Measurements from ENCODE around the gene WFIKKN2. TPM values are rescaled to one million over a fixed set of nuclear protein-coding genes. Genes with fewer than 3 reads are reported as not detected.
A peak's percentile ranks its signal among the peaks of the same experiment; 100 is the strongest.

WFIKKN2 gene
- total and polyA plus RNA-seq, 2 of the 13 experiments (the other 11 are each of a cell fraction or from before 2014, with no cell fraction given), result not detected

DNA sequence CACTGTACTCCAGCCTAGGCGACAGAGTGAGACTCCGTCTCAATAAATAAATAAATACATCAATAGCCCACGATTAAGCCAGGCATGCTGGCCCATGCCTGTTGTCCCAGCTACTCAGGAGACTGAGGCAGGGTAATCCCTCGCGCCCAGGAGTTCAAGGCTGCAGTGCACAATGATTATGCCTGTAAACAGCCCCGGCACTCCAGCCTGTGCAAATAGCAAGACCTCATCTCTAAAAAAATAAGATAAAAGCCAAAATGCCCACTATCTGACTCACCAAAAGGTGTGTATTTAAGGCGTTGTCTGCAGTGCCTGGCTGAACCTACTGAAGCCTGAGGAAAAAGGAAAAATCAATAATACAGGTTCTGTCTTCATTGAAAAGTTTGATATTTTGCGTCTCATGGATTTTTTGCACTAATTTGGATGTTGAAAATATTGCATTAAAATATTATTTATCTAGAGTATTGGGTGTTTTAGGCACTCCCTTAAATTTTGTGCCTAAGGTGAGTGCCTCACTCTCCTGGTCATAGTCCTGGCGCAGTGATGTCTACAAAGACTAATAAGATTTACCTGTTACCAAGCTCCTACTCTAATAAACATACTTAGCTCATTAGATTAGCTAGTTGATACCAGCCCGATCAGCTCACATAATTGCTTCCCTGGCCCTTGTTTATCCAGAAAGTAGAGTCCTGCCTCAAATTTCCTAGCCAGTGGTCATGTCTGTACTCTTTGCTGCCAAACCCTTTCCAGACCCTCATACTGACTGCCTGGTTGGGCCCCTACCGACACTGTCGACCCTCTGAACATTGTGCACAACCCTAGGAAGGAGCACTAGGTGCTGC is 55.5 kb downstream of the WFIKKN2 start (continued):
- TF ChIP-seq, protein P1, sequence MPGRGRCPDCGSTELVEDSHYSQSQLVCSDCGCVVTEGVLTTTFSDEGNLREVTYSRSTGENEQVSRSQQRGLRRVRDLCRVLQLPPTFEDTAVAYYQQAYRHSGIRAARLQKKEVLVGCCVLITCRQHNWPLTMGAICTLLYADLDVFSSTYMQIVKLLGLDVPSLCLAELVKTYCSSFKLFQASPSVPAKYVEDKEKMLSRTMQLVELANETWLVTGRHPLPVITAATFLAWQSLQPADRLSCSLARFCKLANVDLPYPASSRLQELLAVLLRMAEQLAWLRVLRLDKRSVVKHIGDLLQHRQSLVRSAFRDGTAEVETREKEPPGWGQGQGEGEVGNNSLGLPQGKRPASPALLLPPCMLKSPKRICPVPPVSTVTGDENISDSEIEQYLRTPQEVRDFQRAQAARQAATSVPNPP (CRISPR knock-in tag; IDR thresholded peaks at IDR 0.05), result no peak
- no peak for TF ChIP-seq TBP (CRISPR knock-in tag; IDR thresholded peaks at IDR 0.05)
- TF ChIP-seq ASH2L (IDR thresholded peaks at IDR 0.05; ENCODE audit: insufficient read length, low read depth, low read length), result no peak
- no peak for TF ChIP-seq TCF12 (IDR thresholded peaks at IDR 0.05)
- TF ChIP-seq TCF12 (CRISPR knock-in tag; IDR thresholded peaks at IDR 0.05), result peak; percentile 77
- TF ChIP-seq, protein P2, sequence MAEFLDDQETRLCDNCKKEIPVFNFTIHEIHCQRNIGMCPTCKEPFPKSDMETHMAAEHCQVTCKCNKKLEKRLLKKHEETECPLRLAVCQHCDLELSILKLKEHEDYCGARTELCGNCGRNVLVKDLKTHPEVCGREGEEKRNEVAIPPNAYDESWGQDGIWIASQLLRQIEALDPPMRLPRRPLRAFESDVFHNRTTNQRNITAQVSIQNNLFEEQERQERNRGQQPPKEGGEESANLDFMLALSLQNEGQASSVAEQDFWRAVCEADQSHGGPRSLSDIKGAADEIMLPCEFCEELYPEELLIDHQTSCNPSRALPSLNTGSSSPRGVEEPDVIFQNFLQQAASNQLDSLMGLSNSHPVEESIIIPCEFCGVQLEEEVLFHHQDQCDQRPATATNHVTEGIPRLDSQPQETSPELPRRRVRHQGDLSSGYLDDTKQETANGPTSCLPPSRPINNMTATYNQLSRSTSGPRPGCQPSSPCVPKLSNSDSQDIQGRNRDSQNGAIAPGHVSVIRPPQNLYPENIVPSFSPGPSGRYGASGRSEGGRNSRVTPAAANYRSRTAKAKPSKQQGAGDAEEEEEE (CRISPR knock-in tag; IDR thresholded peaks at IDR 0.05; ENCODE audit: borderline replicate concordance), result no peak
- TF ChIP-seq, protein P3, sequence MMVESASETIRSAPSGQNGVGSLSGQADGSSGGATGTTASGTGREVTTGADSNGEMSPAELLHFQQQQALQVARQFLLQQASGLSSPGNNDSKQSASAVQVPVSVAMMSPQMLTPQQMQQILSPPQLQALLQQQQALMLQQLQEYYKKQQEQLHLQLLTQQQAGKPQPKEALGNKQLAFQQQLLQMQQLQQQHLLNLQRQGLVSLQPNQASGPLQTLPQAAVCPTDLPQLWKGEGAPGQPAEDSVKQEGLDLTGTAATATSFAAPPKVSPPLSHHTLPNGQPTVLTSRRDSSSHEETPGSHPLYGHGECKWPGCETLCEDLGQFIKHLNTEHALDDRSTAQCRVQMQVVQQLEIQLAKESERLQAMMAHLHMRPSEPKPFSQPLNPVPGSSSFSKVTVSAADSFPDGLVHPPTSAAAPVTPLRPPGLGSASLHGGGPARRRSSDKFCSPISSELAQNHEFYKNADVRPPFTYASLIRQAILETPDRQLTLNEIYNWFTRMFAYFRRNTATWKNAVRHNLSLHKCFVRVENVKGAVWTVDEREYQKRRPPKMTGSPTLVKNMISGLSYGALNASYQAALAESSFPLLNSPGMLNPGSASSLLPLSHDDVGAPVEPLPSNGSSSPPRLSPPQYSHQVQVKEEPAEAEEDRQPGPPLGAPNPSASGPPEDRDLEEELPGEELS (CRISPR knock-in tag; IDR thresholded peaks at IDR 0.05), result peak; percentile 97
- TF ChIP-seq, protein P4, sequence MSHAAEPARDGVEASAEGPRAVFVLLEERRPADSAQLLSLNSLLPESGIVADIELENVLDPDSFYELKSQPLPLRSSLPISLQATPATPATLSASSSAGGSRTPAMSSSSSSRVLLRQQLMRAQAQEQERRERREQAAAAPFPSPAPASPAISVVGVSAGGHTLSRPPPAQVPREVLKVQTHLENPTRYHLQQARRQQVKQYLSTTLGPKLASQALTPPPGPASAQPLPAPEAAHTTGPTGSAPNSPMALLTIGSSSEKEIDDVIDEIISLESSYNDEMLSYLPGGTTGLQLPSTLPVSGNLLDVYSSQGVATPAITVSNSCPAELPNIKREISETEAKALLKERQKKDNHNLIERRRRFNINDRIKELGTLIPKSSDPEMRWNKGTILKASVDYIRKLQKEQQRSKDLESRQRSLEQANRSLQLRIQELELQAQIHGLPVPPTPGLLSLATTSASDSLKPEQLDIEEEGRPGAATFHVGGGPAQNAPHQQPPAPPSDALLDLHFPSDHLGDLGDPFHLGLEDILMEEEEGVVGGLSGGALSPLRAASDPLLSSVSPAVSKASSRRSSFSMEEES (CRISPR knock-in tag; IDR thresholded peaks at IDR 0.05), result peak; percentile 74
- TF ChIP-seq, protein P5, sequence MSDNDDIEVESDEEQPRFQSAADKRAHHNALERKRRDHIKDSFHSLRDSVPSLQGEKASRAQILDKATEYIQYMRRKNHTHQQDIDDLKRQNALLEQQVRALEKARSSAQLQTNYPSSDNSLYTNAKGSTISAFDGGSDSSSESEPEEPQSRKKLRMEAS (IDR thresholded peaks at IDR 0.05), result peak; percentile 74
- TF ChIP-seq YEATS2 (CRISPR knock-in tag; IDR thresholded peaks at IDR 0.05; ENCODE audit: borderline replicate concordance), result peak; percentile 54; the same call in 1 of the 2 replicates
- TF ChIP-seq, protein P6, sequence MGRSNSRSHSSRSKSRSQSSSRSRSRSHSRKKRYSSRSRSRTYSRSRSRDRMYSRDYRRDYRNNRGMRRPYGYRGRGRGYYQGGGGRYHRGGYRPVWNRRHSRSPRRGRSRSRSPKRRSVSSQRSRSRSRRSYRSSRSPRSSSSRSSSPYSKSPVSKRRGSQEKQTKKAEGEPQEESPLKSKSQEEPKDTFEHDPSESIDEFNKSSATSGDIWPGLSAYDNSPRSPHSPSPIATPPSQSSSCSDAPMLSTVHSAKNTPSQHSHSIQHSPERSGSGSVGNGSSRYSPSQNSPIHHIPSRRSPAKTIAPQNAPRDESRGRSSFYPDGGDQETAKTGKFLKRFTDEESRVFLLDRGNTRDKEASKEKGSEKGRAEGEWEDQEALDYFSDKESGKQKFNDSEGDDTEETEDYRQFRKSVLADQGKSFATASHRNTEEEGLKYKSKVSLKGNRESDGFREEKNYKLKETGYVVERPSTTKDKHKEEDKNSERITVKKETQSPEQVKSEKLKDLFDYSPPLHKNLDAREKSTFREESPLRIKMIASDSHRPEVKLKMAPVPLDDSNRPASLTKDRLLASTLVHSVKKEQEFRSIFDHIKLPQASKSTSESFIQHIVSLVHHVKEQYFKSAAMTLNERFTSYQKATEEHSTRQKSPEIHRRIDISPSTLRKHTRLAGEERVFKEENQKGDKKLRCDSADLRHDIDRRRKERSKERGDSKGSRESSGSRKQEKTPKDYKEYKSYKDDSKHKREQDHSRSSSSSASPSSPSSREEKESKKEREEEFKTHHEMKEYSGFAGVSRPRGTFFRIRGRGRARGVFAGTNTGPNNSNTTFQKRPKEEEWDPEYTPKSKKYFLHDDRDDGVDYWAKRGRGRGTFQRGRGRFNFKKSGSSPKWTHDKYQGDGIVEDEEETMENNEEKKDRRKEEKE (IDR thresholded peaks at IDR 0.05), result no peak
- TF ChIP-seq, protein P7, sequence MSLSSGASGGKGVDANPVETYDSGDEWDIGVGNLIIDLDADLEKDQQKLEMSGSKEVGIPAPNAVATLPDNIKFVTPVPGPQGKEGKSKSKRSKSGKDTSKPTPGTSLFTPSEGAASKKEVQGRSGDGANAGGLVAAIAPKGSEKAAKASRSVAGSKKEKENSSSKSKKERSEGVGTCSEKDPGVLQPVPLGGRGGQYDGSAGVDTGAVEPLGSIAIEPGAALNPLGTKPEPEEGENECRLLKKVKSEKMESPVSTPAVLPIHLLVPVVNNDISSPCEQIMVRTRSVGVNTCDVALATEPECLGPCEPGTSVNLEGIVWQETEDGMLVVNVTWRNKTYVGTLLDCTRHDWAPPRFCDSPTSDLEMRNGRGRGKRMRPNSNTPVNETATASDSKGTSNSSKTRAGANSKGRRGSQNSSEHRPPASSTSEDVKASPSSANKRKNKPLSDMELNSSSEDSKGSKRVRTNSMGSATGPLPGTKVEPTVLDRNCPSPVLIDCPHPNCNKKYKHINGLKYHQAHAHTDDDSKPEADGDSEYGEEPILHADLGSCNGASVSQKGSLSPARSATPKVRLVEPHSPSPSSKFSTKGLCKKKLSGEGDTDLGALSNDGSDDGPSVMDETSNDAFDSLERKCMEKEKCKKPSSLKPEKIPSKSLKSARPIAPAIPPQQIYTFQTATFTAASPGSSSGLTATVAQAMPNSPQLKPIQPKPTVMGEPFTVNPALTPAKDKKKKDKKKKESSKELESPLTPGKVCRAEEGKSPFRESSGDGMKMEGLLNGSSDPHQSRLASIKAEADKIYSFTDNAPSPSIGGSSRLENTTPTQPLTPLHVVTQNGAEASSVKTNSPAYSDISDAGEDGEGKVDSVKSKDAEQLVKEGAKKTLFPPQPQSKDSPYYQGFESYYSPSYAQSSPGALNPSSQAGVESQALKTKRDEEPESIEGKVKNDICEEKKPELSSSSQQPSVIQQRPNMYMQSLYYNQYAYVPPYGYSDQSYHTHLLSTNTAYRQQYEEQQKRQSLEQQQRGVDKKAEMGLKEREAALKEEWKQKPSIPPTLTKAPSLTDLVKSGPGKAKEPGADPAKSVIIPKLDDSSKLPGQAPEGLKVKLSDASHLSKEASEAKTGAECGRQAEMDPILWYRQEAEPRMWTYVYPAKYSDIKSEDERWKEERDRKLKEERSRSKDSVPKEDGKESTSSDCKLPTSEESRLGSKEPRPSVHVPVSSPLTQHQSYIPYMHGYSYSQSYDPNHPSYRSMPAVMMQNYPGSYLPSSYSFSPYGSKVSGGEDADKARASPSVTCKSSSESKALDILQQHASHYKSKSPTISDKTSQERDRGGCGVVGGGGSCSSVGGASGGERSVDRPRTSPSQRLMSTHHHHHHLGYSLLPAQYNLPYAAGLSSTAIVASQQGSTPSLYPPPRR (CRISPR knock-in tag; IDR thresholded peaks at IDR 0.05; ENCODE audit: borderline replicate concordance), result peak; percentile 91; the same call in 1 of the 2 replicates
- no peak for TF ChIP-seq EED (CRISPR knock-in tag; IDR thresholded peaks at IDR 0.05)
